Measurements from ENCODE around the gene THSD4. TPM values are rescaled to one million over a fixed set of nuclear protein-coding genes. Genes with fewer than 3 reads are reported as not detected.

THSD4 gene
- total RNA-seq, 1 experiment from 2014 or later, result 65.4 TPM

DNA sequence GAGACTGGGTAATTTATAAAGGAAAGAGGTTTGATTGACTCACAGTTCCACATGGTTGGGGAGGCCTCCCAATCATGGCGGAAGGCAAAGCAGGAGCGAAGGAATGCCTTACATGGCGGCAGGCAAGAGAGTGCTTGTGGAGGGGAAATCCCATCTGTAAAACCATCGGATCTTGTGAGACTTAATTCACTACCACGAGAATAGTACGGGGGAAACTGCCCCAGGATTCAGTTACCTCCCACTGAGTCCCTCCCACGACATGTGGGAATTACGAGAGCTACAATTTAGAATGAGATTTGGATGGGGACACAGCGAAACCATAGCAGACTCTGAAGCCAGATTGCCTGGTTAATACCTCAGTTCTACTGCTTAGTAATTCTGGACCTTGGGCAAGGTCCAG, 67.8 kb downstream of the THSD4 start:
- Histone ChIP-seq H3K9me3 (ENCODE audit: control insufficient read depth, insufficient read depth, low read depth, low read length) (no peaks in the 10 kb centered on the region), H3K4me1 (ENCODE audit: control insufficient read depth, insufficient read depth, low read length) (no peaks in the 10 kb centered on the region), H3K27ac (ENCODE audit: low read length) (no peak overlapping the region), H3K36me3 (ENCODE audit: control insufficient read depth, insufficient read depth, low read length) (no peaks in the 10 kb centered on the region), H3K27me3 (ENCODE audit: control insufficient read depth, insufficient read depth, low read length) (no peaks in the 10 kb centered on the region), H3K4me3 (ENCODE audit: low read depth in 2 of 2, low read length in 2 of 2) (no peak overlapping the region)
- DNase-seq (ENCODE audit: low read depth, low spot score) (no peak), ATAC-seq (no peak)
- intact Hi-C loops (cut with micrococcal nuclease; ENCODE audit: unreplicated experiment), result no loop called here
- no TSS peak for BruUV-seq (replicated peaks)
- in situ Hi-C loops (cut with HindIII; ENCODE audit: low pct_unique_long_range_greater_than_20kb, low sequenced_read_pairs), result no loop called here
- ChIA-PET POLR2A (no interaction called here), CTCF (no interaction called here)
- TF ChIP-seq POLR2AphosphoS5 (IDR thresholded peaks at IDR 0.05; ENCODE audit: low read depth, low read length) (no peak), TCF7L2 (IDR thresholded peaks at IDR 0.05; ENCODE audit: low read depth, low read length) (no peak), SIN3A (IDR thresholded peaks at IDR 0.05; ENCODE audit: borderline replicate concordance, insufficient read depth, low read depth, low read length) (no peak)
- TF ChIP-seq, protein P1, sequence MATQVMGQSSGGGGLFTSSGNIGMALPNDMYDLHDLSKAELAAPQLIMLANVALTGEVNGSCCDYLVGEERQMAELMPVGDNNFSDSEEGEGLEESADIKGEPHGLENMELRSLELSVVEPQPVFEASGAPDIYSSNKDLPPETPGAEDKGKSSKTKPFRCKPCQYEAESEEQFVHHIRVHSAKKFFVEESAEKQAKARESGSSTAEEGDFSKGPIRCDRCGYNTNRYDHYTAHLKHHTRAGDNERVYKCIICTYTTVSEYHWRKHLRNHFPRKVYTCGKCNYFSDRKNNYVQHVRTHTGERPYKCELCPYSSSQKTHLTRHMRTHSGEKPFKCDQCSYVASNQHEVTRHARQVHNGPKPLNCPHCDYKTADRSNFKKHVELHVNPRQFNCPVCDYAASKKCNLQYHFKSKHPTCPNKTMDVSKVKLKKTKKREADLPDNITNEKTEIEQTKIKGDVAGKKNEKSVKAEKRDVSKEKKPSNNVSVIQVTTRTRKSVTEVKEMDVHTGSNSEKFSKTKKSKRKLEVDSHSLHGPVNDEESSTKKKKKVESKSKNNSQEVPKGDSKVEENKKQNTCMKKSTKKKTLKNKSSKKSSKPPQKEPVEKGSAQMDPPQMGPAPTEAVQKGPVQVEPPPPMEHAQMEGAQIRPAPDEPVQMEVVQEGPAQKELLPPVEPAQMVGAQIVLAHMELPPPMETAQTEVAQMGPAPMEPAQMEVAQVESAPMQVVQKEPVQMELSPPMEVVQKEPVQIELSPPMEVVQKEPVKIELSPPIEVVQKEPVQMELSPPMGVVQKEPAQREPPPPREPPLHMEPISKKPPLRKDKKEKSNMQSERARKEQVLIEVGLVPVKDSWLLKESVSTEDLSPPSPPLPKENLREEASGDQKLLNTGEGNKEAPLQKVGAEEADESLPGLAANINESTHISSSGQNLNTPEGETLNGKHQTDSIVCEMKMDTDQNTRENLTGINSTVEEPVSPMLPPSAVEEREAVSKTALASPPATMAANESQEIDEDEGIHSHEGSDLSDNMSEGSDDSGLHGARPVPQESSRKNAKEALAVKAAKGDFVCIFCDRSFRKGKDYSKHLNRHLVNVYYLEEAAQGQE (IDR thresholded peaks at IDR 0.05; ENCODE audit: insufficient read depth in 1 of 2, low read depth in 2 of 2, low read length in 1 of 2), result no peak
- TF ChIP-seq, protein P2, sequence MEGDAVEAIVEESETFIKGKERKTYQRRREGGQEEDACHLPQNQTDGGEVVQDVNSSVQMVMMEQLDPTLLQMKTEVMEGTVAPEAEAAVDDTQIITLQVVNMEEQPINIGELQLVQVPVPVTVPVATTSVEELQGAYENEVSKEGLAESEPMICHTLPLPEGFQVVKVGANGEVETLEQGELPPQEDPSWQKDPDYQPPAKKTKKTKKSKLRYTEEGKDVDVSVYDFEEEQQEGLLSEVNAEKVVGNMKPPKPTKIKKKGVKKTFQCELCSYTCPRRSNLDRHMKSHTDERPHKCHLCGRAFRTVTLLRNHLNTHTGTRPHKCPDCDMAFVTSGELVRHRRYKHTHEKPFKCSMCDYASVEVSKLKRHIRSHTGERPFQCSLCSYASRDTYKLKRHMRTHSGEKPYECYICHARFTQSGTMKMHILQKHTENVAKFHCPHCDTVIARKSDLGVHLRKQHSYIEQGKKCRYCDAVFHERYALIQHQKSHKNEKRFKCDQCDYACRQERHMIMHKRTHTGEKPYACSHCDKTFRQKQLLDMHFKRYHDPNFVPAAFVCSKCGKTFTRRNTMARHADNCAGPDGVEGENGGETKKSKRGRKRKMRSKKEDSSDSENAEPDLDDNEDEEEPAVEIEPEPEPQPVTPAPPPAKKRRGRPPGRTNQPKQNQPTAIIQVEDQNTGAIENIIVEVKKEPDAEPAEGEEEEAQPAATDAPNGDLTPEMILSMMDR (IDR thresholded peaks at IDR 0.05), result no peak

DNA sequence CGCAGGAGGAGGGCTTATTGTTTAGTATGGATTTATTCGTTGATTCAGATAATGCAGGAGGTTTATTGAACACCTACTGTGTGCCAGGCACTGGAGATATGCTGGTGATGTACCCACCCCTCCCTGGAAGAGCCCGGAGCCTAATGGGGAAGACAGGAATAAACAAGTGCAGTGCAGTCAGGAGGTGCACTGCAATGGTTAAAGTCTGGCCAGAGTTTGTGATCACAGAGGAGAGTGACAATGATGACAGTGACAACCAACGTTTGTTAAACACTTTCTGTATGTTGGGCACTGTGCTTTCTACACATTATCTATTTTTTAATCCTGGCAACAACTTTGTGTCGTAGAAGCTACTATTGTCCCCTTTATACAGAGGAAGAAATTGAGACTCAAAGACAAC, 70.4 kb downstream of the THSD4 start:
- H3K27me3 ChIP-seq (ENCODE audit: control insufficient read depth, insufficient read depth, low read length), result no peaks in the 10 kb centered on the region
- ChIA-PET CTCF (no interaction called here), POLR2A (no interaction called here)
- DNase-seq (ENCODE audit: low read depth, low spot score), result no peak
- no peaks in the 10 kb centered on the region for H3K4me1 ChIP-seq (ENCODE audit: control insufficient read depth, insufficient read depth, low read length)
- H3K27ac ChIP-seq (ENCODE audit: low read length), result no peak overlapping the region
- TF ChIP-seq, protein P1 (IDR thresholded peaks at IDR 0.05; ENCODE audit: insufficient read depth in 1 of 2, low read depth in 2 of 2, low read length in 1 of 2), result no peak
- TF ChIP-seq POLR2AphosphoS5 (IDR thresholded peaks at IDR 0.05; ENCODE audit: low read depth, low read length) (no peak), TCF7L2 (IDR thresholded peaks at IDR 0.05; ENCODE audit: low read depth, low read length) (no peak), SIN3A (IDR thresholded peaks at IDR 0.05; ENCODE audit: borderline replicate concordance, insufficient read depth, low read depth, low read length) (no peak)
- TF ChIP-seq, protein P2 (IDR thresholded peaks at IDR 0.05), result no peak
- H3K9me3 ChIP-seq (ENCODE audit: control insufficient read depth, insufficient read depth, low read depth, low read length), result no peaks in the 10 kb centered on the region
- intact Hi-C loops (cut with micrococcal nuclease; ENCODE audit: unreplicated experiment) (no loop called here), in situ Hi-C loops (cut with HindIII; ENCODE audit: low pct_unique_long_range_greater_than_20kb, low sequenced_read_pairs) (no loop called here)
- H3K36me3 ChIP-seq (ENCODE audit: control insufficient read depth, insufficient read depth, low read length), result no peaks in the 10 kb centered on the region
- no peak overlapping the region for H3K4me3 ChIP-seq (ENCODE audit: low read depth in 2 of 2, low read length in 2 of 2)
- TSS peak; percentile 47 for BruUV-seq (replicated peaks)
- no peak for ATAC-seq
